ENCODE data around the gene BAX. TPM values are rescaled to one million over a fixed set of nuclear protein-coding genes. Genes with fewer than 3 reads are reported as not detected.

BAX gene
- total and polyA plus RNA-seq, 2 of the 4 experiments (the other 2 are of a cell fraction): 23.3 to 169 TPM

DNA sequence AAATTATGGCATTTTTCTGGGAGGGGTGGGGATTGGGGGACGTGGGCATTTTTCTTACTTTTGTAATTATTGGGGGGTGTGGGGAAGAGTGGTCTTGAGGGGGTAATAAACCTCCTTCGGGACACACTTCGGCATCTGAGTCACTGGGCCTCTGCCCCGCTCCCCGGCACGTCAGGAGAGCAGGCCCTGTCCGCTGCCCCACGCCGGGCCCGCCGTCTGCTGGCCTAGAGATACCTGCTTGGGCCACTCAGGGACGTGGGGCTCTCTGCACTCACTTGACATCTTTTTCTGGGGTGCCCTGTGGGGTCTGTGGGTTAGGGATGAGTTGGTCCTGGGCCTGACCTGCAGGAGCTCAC lies 7.0 kb downstream of the BAX start:
- H2BK5ac ChIP-seq (ENCODE audit: low read depth, low read length, poor library complexity, severe bottlenecking): peak overlapping the region; percentile 55
- 0 out of 3 replicates have a peak overlapping the region, but pooled peaks have one; percentile 4 for H2BK15ac ChIP-seq (ENCODE audit: low read depth, low read length)
- intact Hi-C loops (cut with micrococcal nuclease): loop anchor here (10.0 kb wide), 1 partner anchor 317 kb away; the partner anchor contains the start of gene CA11
- ATAC-seq (ENCODE audit: low read depth): no peak
- dilution Hi-C loops (cut with HindIII; ENCODE audit: low sequenced_read_pairs, unreplicated experiment): no loop called here
- H3K4ac ChIP-seq (ENCODE audit: low read depth, low read length): 0 out of 2 replicates have a peak overlapping the region, but pooled peaks have one; percentile 99
- peak overlapping the region; percentile 96; the same call in 1 of the 2 replicates for H3K27ac ChIP-seq (ENCODE audit: insufficient read depth, low read length)
- DNase-seq: no peak
- H3K9ac ChIP-seq (ENCODE audit: low read depth, low read length): no peak overlapping the region
- no peak overlapping the region for H2BK120ac ChIP-seq (ENCODE audit: low read depth, low read length)
- peaks cover 24% of the 10 kb centered on the region for H3K36me3 ChIP-seq (ENCODE audit: control insufficient read depth, insufficient read depth, low read length)
- peak overlapping the region; percentile 58; the same call in 1 of the 2 replicates for H4K91ac ChIP-seq (ENCODE audit: insufficient read depth, low read depth, low read length)
- CTCF ChIA-PET: no interaction called here
- H3K79me1 ChIP-seq (ENCODE audit: low read depth in 1 of 2, low read length in 2 of 2): peaks cover 7 to 75% of the 10 kb centered on the region in 2 experiments
- H3K14ac ChIP-seq (replicated peaks; ENCODE audit: low read depth, low read length): no peak overlapping the region
- peaks cover 20% of the 10 kb centered on the region for H3K4me1 ChIP-seq (ENCODE audit: control insufficient read depth, insufficient read depth, low read length)
- in situ Hi-C loops (cut with MboI; ENCODE audit: low sequenced_read_pairs): loop anchor here (5.0 to 10.0 kb wide), 2 partner anchors 69 to 317 kb away; partner anchors contain the start of gene CA11
- H4K20me1 ChIP-seq (ENCODE audit: insufficient read depth, low read length): peaks cover 17% of the 10 kb centered on the region
- no peak overlapping the region for H4K5ac ChIP-seq (ENCODE audit: low read depth, low read length)
- 96% methylated on average over 5 of the region's 12 CpGs; no CpG with 5 or more reads in 1 of the 2 experiments for WGBS, 2 experiments (ENCODE audit: extremely low coverage in 2 of 2, insufficient read length in 1 of 2)
- H3K18ac ChIP-seq (ENCODE audit: low read depth, low read length): no peak overlapping the region
- no peak overlapping the region for H3K4me3 ChIP-seq (ENCODE audit: insufficient read depth, low read depth, low read length)
- H3K56ac ChIP-seq (ENCODE audit: extremely low read depth, insufficient read depth, low read length): no peak overlapping the region
- peak overlapping the region; percentile 29 for H2AK9ac ChIP-seq (replicated peaks; ENCODE audit: low read depth, low read length, poor library complexity)
- POLR2A ChIA-PET (ENCODE audit: unreplicated experiment): no interaction called here
- H3K4me2 ChIP-seq (ENCODE audit: low read depth, low read length): no peak overlapping the region
- H3K9me3 ChIP-seq (ENCODE audit: control insufficient read depth, insufficient read depth, low read length): no peaks in the 10 kb centered on the region
- H3K9me1 ChIP-seq (ENCODE audit: insufficient read depth, low read length): peaks cover 10% of the 10 kb centered on the region
- no peak overlapping the region for H4K8ac ChIP-seq (ENCODE audit: low read depth in 2 of 2, low read length in 2 of 2)
- no TSS peak for BruUV-seq (replicated peaks)
- no peak overlapping the region for H3K23ac ChIP-seq (ENCODE audit: low read depth, low read length)
- H2AFZ ChIP-seq (replicated peaks; ENCODE audit: low read length, poor library complexity): no peak overlapping the region
- H2AK5ac ChIP-seq (ENCODE audit: low read depth, low read length): no peak overlapping the region; the same call in none of the 2 replicates
- H2BK20ac ChIP-seq (ENCODE audit: low read depth, low read length): no peak overlapping the region
- no peaks in the 10 kb centered on the region for H3K27me3 ChIP-seq (ENCODE audit: control insufficient read depth, insufficient read depth, low read length)
- TF ChIP-seq FOS (IDR thresholded peaks at IDR 0.05; ENCODE audit: low read depth, low read length): no peak
- no peak for TF ChIP-seq RCOR1 (IDR thresholded peaks at IDR 0.05; ENCODE audit: insufficient replicate concordance, low read length)
- TF ChIP-seq MAFK (IDR thresholded peaks at IDR 0.05; ENCODE audit: low read depth, low read length): no peak
- TF ChIP-seq CEBPB (IDR thresholded peaks at IDR 0.05; ENCODE audit: low read depth, low read length): no peak
- no peak for TF ChIP-seq RAD21 (IDR thresholded peaks at IDR 0.05; ENCODE audit: low read length)
- no peak for TF ChIP-seq NFE2L2 (IDR thresholded peaks at IDR 0.05; ENCODE audit: low read depth, low read length)
- no peak for TF ChIP-seq MAZ (IDR thresholded peaks at IDR 0.05; ENCODE audit: borderline replicate concordance, low read depth, low read length)
- TF ChIP-seq, protein P1, sequence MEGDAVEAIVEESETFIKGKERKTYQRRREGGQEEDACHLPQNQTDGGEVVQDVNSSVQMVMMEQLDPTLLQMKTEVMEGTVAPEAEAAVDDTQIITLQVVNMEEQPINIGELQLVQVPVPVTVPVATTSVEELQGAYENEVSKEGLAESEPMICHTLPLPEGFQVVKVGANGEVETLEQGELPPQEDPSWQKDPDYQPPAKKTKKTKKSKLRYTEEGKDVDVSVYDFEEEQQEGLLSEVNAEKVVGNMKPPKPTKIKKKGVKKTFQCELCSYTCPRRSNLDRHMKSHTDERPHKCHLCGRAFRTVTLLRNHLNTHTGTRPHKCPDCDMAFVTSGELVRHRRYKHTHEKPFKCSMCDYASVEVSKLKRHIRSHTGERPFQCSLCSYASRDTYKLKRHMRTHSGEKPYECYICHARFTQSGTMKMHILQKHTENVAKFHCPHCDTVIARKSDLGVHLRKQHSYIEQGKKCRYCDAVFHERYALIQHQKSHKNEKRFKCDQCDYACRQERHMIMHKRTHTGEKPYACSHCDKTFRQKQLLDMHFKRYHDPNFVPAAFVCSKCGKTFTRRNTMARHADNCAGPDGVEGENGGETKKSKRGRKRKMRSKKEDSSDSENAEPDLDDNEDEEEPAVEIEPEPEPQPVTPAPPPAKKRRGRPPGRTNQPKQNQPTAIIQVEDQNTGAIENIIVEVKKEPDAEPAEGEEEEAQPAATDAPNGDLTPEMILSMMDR (conservative IDR thresholded peaks at IDR 0.05; ENCODE audit: low read depth, low read length): no peak
- TF ChIP-seq BHLHE40 (IDR thresholded peaks at IDR 0.05; ENCODE audit: low read depth, low read length): no peak

Measured in IMR-90 (cell line).